OCI-LY7 (cell line): ENCODE results near the gene TLE3. TPM values are rescaled to one million over a fixed set of nuclear protein-coding genes. Genes with fewer than 3 reads are reported as not detected.

ENCODE experiments used
- BruUV-seq: library from RNA; stranded (reverse); fragments of 400-500 nt; replicated peaks from 2 replicates; lab custom pipeline; 2021; lab: Mats Ljungman, UMichigan
- CTCF ChIA-PET: fragments of 300-600 bp; sonication (Branson Sonifier 250); formaldehyde crosslinking; loops from one replicate; lab custom pipeline; 2022; ENCODE audit warnings: antibody characterized with exemption; ENCODE audit not compliant: unreplicated experiment; lab: Charles Lee
- POLR2A ChIA-PET: fragments of 300-600 bp; sonication (Branson Sonifier 250); formaldehyde crosslinking; loops from one replicate; lab custom pipeline; 2022; ENCODE audit warnings: antibody characterized with exemption; lab: Charles Lee
- DNase-seq: peaks from one replicate; pipeline ENCODE4 v3.0.0-alpha.2; 2015; ENCODE audit warnings: low spot score
- H2AFZ ChIP-seq: fragments of 200-600 bp; sonication (generic), shearing (Covaris generic); 2 replicates; pipeline ENCODE4 v1.6.1; 2014; ENCODE audit warnings: mild to moderate bottlenecking, antibody characterized with exemption, low read length, moderate library complexity
- H3K27ac ChIP-seq: fragments of 200-600 bp; sonication (generic); 2 replicates; pipeline ENCODE4 v1.5.1; 2014; ENCODE audit warnings: mixed run types, low read depth, mild to moderate bottlenecking, moderate library complexity, low read length, inconsistent platforms; ENCODE audit not compliant: poor library complexity, severe bottlenecking
- H3K36me3 ChIP-seq: fragments of 200-600 bp; sonication (generic); 2 replicates; pipeline ENCODE4 v1.6.1; 2014; ENCODE audit warnings: mild to moderate bottlenecking, antibody characterized with exemption, low read length, moderate library complexity, mixed read lengths; ENCODE audit not compliant: insufficient read depth
- H3K4me1 ChIP-seq: fragments of 200-600 bp; sonication (generic); 2 replicates; pipeline ENCODE4 v1.5.1; 2014; ENCODE audit warnings: mild to moderate bottlenecking, low read length; ENCODE audit not compliant: insufficient read depth, poor library complexity, severe bottlenecking
- H3K4me2 ChIP-seq: fragments of 200-600 bp; sonication (generic); 2 replicates; pipeline ENCODE4 v1.6.1; 2014; ENCODE audit warnings: mild to moderate bottlenecking, low read length
- H3K4me3 ChIP-seq: fragments of 200-600 bp; sonication (generic); 2 replicates; pipeline ENCODE4 v1.5.1; 2014; ENCODE audit warnings: mild to moderate bottlenecking, low read depth, low read length; ENCODE audit not compliant: poor library complexity, severe bottlenecking
- H3K79me2 ChIP-seq: fragments of 200-600 bp; sonication (generic); 2 replicates; pipeline ENCODE4 v1.6.1; 2016; ENCODE audit warnings: low read depth, mild to moderate bottlenecking, low read length, moderate library complexity, mixed read lengths; ENCODE audit not compliant: insufficient read depth
- H3K9me2 ChIP-seq: fragments of 200-600 bp; sonication (generic); 2 replicates; pipeline ENCODE4 v1.6.1; 2016; ENCODE audit warnings: mild to moderate bottlenecking, low read length, mixed read lengths; ENCODE audit not compliant: insufficient read depth
- H3K9me3 ChIP-seq: fragments of 200-600 bp; sonication (generic); 2 replicates; pipeline ENCODE4 v1.6.1; 2014; ENCODE audit warnings: mild to moderate bottlenecking, mixed run types, low read length, mixed read lengths
- H4K20me1 ChIP-seq: fragments of 200-600 bp; sonication (generic); 2 replicates; pipeline ENCODE4 v1.6.1; 2014; ENCODE audit warnings: mild to moderate bottlenecking, antibody characterized with exemption, low read length, moderate library complexity, mixed read lengths; ENCODE audit not compliant: insufficient read depth
- CTCF ChIP-seq: fragments of 200-600 bp; sonication (generic); conservative IDR thresholded peaks from 2 replicates; pipeline ENCODE4 v1.5.1; 2014; ENCODE audit warnings: mild to moderate bottlenecking, antibody characterized with exemption, low read length, moderate library complexity, mixed read lengths
- EZH2phosphoT487 ChIP-seq: fragments of 200-600 bp; sonication (generic); IDR thresholded peaks from 2 replicates; pipeline ENCODE4 v1.6.1; 2018; ENCODE audit warnings: low read depth, borderline replicate concordance, mild to moderate bottlenecking, mixed run types, antibody characterized with exemption, low read length, moderate library complexity, mixed read lengths
- intact Hi-C: fragments of 100-400 bp; cut with micrococcal nuclease; formaldehyde crosslinking; loops from one replicate; pipeline ENCODE4 v1.10.0; 2022; ENCODE audit not compliant: unreplicated experiment
- total RNA-seq, 2 experiments: library from RNA; depleted of rRNA in 1 of 2; stranded (reverse); fragments of >200 nt in 1 of 2; shearing (Covaris generic) in 1 of 2; gene quantifications; 2 replicates each; pipeline ENCODE4 v1.2.3, GENCODE V29; 2014 to 2022

The TLE3 gene
- total RNA-seq, 2 experiments from 2014 or later = 31.9 to 37.9 TPM

- Histone ChIP-seq H3K9me3 (no peaks in the 10 kb centered on the region), H3K27ac (no peak overlapping the region), H3K36me3 (peaks cover 85% of the 10 kb centered on the region), H3K79me2 (no peaks in the 10 kb centered on the region), H3K4me3 (no peak overlapping the region), H4K20me1 (no peaks in the 10 kb centered on the region), H3K9me2 (no peaks in the 10 kb centered on the region), H2AFZ (no peak overlapping the region), H3K4me1 (no peaks in the 10 kb centered on the region), H3K4me2 (no peak overlapping the region)
- no peak for DNase-seq
- intact Hi-C loops = no loop called here
- CTCF ChIA-PET = no interaction called here
- TF ChIP-seq CTCF (no peak), EZH2phosphoT487 (no peak)
- BruUV-seq = no TSS peak
- POLR2A ChIA-PET = interaction anchor here (0.6 to 1.0 kb wide), 3 partner anchors 24 to 248 kb away, joined by 3 to 4 read pairs (median 3); no protein-coding TSS in a partner anchor
Measured at GRCh38 chr15:70065006-70065722, 32.6 kb downstream of the TLE3 start.

GRCh38 chr15:70064441-70064840 is 33.3 kb downstream of the TLE3 start:
- ChIA-PET POLR2A (interaction anchor here (0.7 to 1.0 kb wide), 2 partner anchors 24 to 29 kb away, joined by 3 to 4 read pairs; no protein-coding TSS in a partner anchor), CTCF (no interaction called here)

More at GRCh38 chr15:70064441-70064840, 33.3 kb downstream of the TLE3 start:
- peaks cover 85% of the 10 kb centered on the region for H3K36me3 ChIP-seq
- H3K79me2 ChIP-seq = no peaks in the 10 kb centered on the region
- H3K4me3 ChIP-seq = no peak overlapping the region
- H2AFZ ChIP-seq = no peak overlapping the region
- no TSS peak for BruUV-seq
- H3K9me3 ChIP-seq = no peaks in the 10 kb centered on the region
- intact Hi-C loops = no loop called here
- no peak overlapping the region for H3K4me2 ChIP-seq
- TF ChIP-seq EZH2phosphoT487 = no peak
- TF ChIP-seq CTCF = no peak
- H3K4me1 ChIP-seq = no peaks in the 10 kb centered on the region
- no peaks in the 10 kb centered on the region for H4K20me1 ChIP-seq
- DNase-seq = no peak
- no peak overlapping the region for H3K27ac ChIP-seq
- H3K9me2 ChIP-seq = no peaks in the 10 kb centered on the region
